Measurements from ENCODE around the gene NNT.
"Not testable (repeated sequence)": the region's sequence is repeated elsewhere in the genome, so short reads cannot be mapped to it uniquely, and the experiment has no call there.

The NNT gene

DNA sequence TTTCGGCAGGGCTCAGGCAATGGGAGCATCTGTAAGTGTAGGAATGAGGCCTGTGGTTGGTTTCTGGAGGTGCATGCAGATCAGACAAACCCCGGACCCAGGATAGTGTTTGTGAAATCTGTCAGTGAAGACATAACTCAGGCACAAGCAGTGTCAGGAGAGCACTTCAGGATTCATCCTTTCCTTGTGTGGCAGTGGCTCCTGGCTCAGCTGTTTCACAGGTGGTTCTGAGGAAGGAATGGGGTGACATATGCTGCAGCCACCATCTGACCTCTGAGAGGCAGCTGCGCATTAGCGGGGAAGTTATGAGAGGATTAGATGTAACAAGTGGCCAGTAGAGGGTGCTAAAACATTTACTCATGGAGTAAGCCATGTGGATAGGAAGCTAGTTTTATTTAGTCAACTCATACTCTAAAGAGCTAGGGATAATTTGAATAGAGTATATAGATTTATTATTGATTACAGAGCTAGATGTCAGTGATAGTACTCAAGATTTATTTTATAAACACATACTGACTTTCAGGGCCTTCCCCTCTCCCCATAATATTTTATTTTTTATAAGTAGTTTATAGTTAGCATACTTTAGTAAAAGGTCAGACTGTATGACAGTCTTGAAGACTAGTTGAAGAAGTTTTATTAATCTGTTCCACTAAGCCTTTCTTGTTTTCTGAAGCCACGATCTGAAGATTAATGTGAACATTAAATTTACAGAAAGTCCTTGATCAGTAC lies 28.4 kb downstream of the NNT start:
- DNase-seq: peak in 1 of 2 experiments; percentile 2

DNA sequence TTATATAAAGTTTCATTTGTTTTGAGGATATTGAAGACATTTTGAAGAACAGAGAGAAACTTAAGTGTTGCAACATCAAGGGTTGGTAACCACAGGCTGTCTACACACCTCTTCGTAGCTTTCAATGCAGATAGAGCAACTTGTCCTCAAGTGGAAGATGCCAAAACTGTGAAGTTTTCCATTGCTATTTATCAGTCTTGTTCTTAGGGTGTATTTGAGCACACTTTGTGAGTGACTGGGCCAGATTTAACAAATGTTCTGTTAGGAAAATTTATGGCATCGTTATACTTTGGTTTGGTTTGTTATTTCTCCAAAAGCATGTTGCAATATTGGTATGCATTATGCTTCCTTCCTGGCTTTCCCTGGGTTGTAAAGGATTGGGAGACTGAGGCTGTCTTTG lies 31.6 kb downstream of the NNT start:
- DNase-seq: no peak

DNA sequence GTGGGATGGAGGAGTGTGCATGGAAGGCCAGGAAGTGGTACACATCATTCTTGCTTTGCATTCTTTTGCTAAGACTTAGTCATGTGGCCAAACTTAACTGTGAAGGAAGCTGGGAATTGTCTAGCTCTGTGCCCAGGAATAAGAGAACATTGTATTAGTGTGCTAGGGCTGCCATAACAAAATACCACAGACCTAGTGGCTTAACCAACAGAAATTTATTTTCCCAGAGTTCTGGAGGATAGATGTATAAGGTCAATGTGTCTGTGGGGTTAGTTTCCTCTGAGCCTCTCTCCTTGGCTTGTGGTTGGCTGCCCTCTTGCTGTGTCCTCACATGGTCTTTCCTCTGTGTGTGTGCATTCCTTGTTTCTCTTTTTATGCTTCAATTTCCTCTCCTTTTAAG lies 32.4 kb downstream of the NNT start:
- DNase-seq: no peak

DNA sequence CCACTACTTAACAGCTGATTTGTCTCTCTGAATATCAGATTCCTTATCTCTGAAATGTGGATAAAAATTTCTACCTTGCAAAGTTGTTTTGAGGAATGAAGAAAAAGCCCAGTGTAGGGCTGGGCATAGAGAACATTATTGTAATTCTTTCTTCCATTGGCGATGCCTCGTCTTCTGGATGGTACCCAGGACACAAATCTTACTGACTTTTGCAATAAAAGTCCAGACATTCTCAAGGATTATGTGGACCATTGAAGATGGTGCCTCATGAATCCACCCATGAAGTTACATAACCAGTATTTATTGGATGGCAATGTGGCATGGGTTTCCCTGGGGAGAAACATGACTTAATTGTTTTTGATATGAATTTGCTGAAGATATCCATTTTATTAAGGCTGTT lies 33.1 kb downstream of the NNT start:
- DNase-seq: no peak

DNA sequence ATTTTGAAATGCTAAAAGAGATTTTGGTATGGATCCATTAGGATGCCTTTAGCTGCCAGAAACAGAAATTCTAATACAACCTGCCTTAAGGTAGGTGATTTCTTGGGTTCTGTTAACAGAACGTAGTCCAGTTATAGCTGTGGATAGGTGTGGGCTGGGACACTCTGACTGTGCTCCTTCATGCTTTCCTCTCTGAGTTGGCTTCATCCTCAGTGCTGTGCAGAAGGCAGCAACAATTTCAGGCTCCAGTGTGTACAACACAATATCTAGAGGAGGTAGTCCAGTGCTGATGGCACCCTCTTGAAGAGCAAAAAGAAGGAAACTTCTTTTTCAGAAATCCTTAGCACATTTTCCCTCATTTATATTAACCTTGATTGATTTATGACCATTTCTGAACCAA lies 34.4 kb downstream of the NNT start:
- DNase-seq: no peak

DNA sequence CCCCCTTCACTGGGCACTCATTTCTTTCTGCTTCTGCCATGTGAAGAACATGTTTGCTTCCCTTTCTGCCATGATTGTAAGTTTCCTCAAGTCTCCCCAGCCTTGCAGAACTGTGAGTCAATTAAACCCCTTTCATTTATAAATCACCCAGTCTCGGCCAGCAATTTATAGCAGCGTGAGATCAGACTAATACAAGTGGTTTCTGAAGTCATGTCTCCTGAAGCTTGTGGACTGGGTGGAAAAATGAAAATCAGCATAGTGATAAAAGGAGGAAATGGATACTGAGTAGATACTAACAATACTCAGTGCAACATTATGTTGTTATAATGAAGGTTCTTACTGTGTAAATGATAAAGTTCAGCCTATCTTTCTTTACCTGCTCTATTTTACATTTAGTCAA lies 35.1 kb downstream of the NNT start:
- DNase-seq: no peak

DNA sequence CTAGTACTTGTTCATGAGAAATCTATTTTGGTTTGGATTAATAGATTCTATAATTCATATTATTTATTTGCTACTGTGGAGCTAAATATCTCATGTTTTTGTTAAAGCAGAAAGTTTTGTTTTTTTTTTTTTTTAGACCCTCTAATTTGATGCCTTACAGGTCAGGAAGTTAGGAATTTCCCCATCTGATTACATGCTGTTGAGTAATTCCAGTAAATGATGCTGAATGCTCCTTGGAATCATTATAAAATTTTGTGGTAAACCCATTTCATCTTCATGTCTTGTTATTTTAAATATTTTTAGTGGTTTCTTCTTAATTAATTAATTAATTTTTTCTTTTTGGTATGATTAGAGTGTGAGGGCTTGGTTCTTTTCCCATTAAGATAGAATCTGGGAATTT lies 35.6 kb downstream of the NNT start:
- no peak for DNase-seq

DNA sequence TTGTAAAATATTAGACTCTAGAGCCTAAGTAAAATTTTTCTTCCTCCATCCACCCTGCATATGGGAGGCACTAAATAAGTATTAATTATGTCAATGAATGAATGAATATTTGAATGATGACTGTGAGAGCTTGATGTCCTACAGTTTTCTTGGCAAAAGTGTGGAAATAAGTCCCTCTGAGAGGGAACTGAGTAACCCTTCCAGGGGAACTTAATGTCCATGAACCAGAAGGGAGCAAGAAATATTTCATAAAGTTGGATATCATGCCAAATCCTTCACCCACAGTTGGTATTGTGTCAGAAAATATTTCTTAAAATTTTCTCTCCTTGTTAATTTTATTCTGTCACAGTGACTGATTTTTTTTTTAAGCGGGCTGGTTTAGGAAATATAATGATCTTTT lies 36.6 kb downstream of the NNT start:
- DNase-seq: no peak

DNA sequence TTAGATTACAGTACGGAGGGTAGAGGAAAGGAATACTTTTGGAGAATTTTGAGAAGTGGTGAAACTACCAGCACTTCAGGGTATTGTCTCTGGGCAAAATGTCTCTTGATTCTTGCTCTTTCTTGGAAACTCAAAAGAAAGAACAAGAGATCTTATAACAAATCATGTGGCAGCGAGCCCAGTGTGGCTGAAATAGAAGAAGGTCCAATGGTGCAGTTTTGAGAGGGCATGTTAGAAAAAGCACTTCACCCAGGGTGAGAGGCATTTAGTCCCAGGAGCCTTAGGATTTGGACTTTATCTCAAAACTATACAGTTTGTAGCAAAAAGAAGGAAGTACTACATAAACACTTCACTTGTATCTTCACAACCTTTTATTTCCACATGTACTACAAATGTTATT lies 39.4 kb downstream of the NNT start:
- DNase-seq: no peak

DNA sequence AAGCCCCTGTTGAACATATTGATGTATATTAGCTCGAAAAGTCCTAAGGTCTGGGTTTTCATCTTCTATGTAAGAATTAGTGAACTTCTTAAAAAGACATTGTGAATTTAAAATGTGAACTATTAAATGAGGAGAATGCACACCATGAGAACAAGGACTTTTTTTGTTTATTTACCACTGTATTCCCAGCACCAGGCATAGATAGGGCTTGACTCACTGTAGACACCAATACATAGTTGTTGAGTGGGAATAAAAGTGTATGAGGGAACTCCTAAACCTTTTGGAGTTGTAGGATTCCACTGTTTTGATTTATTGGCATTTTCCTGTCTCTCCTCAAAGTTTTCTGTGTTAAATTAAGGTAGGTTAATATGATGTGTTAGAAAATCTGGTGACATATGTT lies 40.3 kb downstream of the NNT start:
- no peak for DNase-seq

DNA sequence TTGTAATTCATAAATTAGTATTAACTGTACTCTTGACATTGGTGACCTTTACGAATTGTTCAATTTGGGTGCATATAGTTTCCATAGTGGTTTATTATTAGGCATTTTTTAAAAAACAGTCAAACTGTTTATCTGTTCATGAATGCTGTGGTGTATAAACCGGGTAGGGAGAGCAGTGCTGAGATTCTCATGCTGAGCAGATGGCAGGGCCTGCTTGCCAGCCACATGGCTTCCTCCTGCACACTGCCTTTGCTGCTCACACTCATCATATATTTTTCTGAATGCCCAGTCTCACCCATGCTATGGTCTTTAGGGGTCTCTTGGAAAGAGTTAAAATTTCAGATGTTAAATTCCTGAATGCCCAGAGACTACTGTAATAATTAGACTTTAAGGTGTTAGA lies 40.8 kb downstream of the NNT start:
- DNase-seq: no peak

DNA sequence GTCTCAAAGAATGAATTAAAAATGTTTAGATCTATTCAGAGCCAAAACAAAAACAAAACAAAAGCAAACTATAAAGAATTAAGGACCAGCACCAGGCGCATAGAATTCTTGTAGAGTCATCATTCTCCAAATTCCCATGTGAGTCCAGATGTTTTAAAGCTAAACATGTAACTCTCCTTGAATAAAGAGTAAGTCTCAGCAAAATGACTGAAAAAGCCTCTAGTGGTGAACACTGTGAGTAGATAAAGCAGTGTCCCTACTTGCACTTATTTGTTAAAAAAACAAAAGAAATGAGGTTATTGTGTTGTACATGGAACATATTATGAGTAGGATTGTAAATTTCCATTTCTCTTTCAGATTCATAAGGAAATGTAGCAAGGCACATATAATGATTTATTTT lies 44.0 kb downstream of the NNT start:
- no peak for DNase-seq

DNA sequence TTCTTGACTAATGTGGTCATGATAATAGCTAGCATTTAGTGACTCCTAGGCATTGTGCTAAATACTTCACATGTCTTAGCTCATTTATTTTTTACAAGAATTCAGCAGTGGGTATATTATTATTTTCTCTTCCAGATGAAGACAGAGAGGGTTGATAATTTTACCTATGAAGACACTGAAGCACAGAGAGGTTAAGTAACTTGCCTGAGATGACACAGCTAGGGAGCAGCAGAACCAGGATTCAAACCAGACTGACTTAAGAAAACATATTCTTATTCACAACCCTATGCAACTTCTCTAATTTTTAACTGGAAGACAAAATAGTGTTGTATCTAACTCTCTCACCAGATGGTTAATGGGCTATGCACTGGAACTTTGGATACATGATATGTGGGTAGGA lies 44.8 kb downstream of the NNT start:
- no peak for DNase-seq

DNA sequence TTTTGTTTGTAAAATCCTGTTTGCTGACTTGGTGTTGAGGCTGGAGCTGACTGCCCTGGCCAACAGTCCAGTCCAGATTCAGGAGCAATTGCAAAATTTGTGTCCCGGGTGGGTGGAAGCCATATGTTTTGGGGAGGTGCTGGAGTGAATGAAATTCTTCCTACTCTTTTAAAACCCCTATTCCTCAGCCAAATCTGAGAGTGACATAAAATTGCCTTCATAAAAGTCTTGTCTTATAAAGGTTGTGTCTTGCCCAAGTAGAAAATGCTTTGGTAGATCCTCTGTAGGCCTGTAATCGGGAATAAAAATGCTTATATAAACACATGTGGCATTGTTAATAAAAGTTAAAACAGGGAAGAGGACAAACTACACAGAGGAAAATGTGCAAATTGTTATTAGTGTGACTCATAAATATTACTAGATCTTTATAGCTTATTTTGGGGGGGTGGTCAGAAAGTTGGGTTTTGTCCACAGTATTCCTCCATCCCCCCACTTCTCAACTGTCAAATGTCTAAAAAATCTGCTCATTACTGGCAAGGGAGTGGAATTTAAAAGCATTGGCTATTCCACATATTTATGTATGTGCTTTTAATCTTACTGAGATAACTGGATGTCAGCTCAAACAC lies 45.6 kb downstream of the NNT start:
- no peak for DNase-seq

DNA sequence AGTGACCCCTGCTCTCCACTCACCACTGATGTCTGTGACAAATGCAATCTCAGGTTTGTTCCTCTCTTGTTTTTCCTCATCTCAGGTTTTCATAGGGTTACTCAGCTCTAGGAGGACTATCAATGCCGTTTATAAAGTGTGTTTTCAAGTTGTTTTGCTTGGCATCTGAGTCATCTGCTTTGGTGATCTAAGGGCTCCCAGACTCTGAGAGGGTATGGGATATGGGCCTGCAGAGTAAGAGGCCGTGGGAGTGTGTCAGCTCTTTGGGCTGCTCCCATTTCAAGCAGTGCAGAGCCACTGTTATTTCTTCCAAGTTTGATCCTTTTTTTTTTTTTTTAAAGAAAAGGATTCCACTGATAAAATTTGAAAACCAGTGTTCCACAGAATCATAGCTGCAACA lies 46.3 kb downstream of the NNT start:
- DNase-seq: no peak

DNA sequence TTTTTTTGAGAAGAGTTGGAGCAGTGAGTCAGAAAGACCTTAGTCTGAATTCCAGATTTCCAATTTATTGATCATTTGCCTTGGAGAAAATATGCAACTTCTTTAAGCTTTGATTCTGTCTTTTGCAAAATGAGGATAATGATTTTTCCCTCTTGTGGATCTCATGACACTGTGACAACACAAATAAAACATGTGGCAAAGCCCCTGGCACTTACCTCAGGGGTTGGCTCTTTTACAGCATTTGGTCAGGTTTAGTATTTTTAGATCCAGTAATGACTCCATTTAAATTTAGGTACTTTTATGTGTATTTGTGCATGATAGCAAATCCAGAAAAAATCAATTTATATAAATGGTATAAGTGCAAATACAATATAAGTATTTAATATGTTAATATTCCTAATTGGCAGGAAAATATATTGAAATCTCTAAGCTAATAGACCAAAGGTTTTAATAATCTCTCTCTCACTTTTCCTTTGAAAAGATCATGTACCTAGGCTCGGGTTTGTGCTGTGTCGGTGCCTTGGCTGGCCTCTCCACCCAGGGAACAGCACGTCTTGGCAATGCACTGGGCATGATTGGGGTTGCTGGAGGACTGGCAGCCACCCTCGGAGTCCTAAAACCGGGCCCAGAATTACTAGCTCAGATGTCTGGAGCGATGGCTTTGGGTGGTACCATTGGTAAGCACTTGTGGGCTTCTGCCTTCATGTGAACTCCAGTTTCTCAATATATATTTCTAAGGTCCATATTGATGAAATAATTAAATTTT lies 49.7 kb downstream of the NNT start:
- DNase-seq: no peak

DNA sequence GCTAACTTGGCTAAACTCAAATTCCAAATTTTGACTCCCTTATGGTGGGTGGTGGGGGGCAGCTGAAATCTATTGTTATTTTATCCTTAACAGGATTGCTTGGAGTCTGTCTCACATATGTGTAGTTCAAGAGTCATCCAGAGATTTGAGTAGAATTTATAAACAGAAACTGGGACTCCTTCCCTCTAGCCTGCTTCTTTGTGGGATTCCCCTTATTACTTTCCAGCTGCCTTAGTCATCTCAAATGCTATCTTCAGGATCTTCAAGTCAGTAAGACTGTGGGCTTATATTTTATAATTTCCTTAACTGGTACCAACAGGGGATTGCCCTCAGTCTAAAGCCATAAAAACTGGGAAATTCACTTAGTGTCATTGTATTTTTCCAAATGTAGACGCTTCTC lies 55.5 kb downstream of the NNT start:
- no peak for DNase-seq

DNA sequence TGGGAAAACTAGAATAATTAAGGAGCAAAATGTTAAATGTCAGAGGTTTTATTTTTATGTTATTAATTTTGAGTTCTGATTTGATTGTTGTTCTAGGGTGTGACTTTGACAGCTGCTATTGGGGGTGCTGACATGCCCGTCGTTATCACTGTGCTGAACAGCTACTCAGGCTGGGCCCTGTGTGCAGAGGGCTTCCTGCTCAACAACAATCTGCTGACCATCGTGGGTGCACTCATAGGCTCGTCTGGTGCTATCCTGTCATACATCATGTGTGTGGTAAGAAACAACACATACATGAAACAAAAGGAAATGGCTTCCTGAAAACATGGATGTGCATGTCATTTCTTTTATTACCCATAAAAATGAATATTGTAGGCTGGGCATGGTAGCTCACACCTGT lies 56.1 kb downstream of the NNT start:
- DNase-seq: no peak

DNA sequence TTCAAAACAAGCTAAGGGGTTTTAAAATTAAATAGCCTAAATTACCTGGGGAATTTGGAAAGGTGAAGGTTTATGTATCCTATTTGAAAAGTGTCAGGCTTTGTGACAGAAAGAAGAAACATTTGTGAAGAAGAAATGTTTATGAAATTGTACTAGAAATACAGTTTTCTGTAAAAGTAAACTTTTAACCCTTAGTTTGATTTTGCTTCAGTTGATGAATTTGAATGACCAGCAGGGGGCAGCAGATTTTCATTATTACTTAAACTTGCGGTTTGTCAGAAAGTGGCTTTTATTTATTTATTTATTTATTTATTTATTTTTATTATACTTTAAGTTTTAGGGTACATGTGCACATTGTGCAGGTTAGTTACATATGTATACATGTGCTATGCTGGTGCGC lies 58.1 kb downstream of the NNT start:
- no peak for DNase-seq

DNA sequence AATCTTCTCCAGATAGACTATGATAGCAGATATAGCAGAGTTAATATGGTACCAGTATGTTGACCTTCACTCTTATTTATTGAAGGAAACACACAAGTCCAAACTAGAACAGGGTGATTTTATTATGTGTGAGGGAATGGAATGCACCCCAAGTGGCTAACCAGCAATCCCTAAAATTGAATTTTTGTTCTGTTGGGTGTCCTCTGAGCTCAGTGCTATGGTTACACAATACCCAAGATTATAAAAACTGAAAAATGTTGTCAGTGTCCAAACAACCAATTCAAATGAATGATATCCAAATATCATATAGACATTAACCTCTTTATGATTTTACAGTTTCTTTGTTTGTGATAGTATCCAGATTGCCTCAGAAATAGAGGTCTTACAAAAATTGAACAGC lies 60.9 kb downstream of the NNT start:
- no peak for DNase-seq

DNA sequence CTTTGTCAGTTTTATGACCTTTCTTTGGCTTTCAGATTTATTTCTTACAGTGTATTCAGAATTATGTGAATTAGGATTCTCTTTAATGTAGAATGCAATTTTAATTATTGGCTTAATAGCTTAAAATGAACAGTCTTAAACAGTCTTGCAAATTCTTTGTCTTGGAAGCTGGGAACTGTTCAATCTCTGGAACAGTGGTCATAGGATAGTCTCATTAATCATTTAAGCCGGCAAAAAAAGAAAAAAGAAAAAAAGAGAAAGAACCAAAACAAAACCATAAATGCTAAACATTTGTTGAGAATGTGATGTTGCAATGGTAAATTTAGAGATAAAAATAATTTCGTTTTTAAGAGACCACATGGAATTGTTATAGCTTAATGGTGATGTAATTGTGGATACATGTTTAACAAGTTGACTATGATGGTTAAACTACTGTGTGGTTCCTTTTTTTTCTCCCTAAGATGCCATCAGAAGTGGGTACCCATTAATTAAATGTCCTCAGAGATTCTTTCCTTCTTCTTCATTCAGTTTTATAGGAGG lies 61.6 kb downstream of the NNT start:
- DNase-seq: no peak

DNA sequence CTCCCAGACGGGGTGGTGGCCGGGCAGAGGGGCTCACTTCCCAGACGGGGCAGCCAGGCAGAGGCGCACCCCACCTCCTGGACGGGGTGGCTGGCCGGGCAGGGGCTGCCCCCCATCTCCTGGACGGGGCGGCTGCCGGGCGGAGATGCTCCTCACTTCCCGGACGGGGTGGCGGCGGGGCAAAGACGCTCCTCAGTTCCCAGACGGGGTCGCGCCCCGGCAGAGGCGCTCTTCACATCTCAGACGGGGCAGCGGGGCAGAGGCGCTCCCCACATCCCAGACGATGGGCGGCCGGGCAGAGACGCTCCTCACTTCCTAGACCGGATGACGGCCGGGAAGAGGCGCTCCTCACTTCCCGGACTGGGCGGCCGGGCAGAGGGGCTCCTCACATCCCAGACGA lies 62.8 kb downstream of the NNT start:
- not testable (repeated sequence) for DNase-seq

DNA sequence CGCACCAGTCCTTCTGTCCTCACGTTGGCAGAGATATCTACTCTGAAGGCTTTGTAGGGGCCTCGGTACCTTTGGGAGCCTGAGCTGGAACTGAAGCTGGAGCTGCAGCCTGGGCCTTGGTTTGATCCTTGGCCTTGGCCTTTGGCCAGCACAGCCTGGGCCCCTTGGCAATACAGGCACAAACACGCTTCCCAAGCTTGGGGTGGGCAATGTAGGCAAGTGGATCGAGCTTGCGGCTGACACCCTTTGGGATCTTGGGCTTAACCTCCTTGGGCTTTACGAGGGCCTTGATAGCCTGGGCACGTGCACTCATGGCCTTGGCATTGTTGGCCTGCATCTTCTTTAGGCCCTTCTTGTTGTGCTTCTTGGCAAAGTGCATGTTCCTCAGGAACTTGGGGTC lies 63.7 kb downstream of the NNT start:
- not testable (repeated sequence) for DNase-seq

DNA sequence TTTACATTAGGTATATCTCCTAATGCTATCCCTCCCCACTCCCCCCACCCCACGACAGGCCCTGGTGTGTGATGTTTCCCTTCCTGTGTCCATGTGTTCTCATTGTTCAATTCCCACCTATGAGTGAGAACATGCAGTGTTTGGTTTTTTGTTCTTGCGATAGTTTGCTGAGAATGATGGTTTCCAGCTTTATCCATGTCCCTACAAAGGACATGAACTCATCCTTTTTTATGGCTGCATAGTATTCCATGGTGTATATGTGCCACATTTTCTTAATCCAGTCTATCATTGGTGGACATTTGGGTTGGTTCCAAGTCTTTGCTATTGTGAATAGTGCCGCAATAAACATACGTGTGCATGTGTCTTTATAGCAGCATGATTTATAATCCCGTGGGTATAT lies 64.4 kb downstream of the NNT start:
- not testable (repeated sequence) for DNase-seq

Data from activated CD4-positive, alpha-beta T cell treated with anti-CD3 and anti-CD28 coated beads, Interleukin-2, amount 50 U/mL, for 4 hours (primary cell).